ENCODE results near the gene PJA2. TPM values are rescaled to one million over a fixed set of nuclear protein-coding genes. Genes with fewer than 3 reads are reported as not detected.

The PJA2 gene
- polyA plus RNA-seq, 3 donors = 36.2 to 74.1 (median 49.7) TPM

DNA sequence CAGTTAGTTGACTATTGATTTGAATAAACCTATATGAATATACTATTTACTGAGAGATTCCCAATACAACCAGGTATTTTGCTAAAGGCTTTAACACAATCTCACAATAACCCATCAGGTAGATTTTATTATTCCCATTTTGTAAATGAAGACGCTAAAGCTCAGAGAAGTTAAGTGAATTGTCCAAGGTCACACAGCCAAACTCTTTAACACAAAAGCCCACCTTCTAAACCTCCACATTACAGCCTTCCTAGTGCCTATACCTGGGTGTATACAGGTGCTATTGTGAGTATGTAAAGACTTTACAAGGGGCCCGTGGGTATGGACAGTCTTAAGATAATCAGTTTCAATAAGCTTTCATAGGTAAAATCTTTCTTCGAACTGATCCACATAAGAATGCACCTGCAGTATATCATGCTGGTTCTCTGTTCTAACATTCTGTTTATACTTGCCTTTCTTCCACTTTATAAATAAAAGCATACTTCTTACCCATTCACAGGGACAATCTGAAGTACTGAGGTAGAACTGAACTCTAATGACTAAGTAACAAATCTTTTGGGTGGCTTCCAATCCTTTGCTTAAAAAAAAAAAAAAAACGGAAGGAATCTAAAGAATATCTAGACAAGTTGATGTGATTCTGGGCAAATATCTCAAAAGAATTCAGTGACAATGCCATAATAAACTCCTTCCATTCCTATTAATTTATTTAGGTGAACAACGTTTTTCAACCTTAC, 59.1 kb downstream of the PJA2 start:
- no CpG with 5 or more reads among the region's 5 CpGs for WGBS (ENCODE audit: insufficient coverage)
- H3K27me3 Mint-ChIP-seq (ENCODE audit: low read depth in 3 of 3) = no peaks in the 10 kb centered on the region

GRCh38 chr5:109349388-109349787, 60.4 kb downstream of the PJA2 start:
- peaks cover 54 to 63% of the 10 kb centered on the region in 2 donors for H3K36me3 Mint-ChIP-seq
- Histone ChIP-seq H3K9ac (ENCODE audit: insufficient read depth, low read length, poor library complexity, severe bottlenecking) (no peak overlapping the region), H3K4me1 (ENCODE audit: control insufficient read depth in 1 of 2, insufficient read depth in 2 of 2, low read length in 2 of 2) (no peaks in the 10 kb centered on the region), H2AFZ (ENCODE audit: insufficient read depth, low read depth, low read length, poor library complexity, severe bottlenecking) (no peak overlapping the region), H3K9me3 (replicated peaks in 1 of 2; ENCODE audit: control insufficient read depth in 1 of 2, insufficient read depth in 1 of 2, low read length in 2 of 2) (no peaks in the 10 kb centered on the region), H3K27me3 (ENCODE audit: control insufficient read depth in 2 of 2, insufficient read depth in 2 of 2, low read length in 2 of 2) (no peaks in the 10 kb centered on the region), H3K36me3 (replicated peaks in 1 of 2; ENCODE audit: control insufficient read depth in 1 of 2, insufficient read depth in 2 of 2, low read length in 2 of 2) (peaks cover 52 to 79% of the 10 kb centered on the region in 2 donors), H4K20me1 (ENCODE audit: insufficient read depth, low read length) (peaks cover 62% of the 10 kb centered on the region), H3K79me2 (ENCODE audit: insufficient read depth, low read length) (peaks cover 3% of the 10 kb centered on the region), H3K4me3 (replicated peaks in 1 of 3; ENCODE audit: low read depth in 2 of 3, low read length in 3 of 3) (no peak overlapping the region), H3K27ac (ENCODE audit: low read depth in 1 of 2, low read length in 2 of 2) (peak overlapping the region in 1 of 2 donors; percentile 31), H3K4me2 (replicated peaks; ENCODE audit: extremely low read depth, low read length, poor library complexity, severe bottlenecking) (no peak overlapping the region)
- H3K4me3 Mint-ChIP-seq = no peak overlapping the region
- intact Hi-C loops (cut with micrococcal nuclease) = no loop called here
- DNase-seq = no peak
- H3K27ac Mint-ChIP-seq = no peak overlapping the region
- 87% methylated on average over 1 of the region's 2 CpGs for WGBS (ENCODE audit: insufficient coverage)
- no peak for TF ChIP-seq CTCF (IDR thresholded peaks at IDR 0.05)
- H3K27me3 Mint-ChIP-seq (ENCODE audit: low read depth in 3 of 3) = no peaks in the 10 kb centered on the region
- H3K4me1 Mint-ChIP-seq = no peaks in the 10 kb centered on the region
- no peaks in the 10 kb centered on the region for H3K9me3 Mint-ChIP-seq

More for the DNA sequence above, 59.1 kb downstream of the PJA2 start:
- Histone ChIP-seq H2AFZ (ENCODE audit: insufficient read depth, low read depth, low read length, poor library complexity, severe bottlenecking) (no peak overlapping the region), H3K27me3 (ENCODE audit: control insufficient read depth in 2 of 2, insufficient read depth in 2 of 2, low read length in 2 of 2) (no peaks in the 10 kb centered on the region), H3K36me3 (replicated peaks in 1 of 2; ENCODE audit: control insufficient read depth in 1 of 2, insufficient read depth in 2 of 2, low read length in 2 of 2) (peaks cover 49 to 77% of the 10 kb centered on the region in 2 donors), H3K79me2 (ENCODE audit: insufficient read depth, low read length) (peaks cover 3% of the 10 kb centered on the region), H4K20me1 (ENCODE audit: insufficient read depth, low read length) (peaks cover 61% of the 10 kb centered on the region), H3K4me2 (replicated peaks; ENCODE audit: extremely low read depth, low read length, poor library complexity, severe bottlenecking) (no peak overlapping the region), H3K9me3 (replicated peaks in 1 of 2; ENCODE audit: control insufficient read depth in 1 of 2, insufficient read depth in 1 of 2, low read length in 2 of 2) (no peaks in the 10 kb centered on the region), H3K27ac (ENCODE audit: low read depth in 1 of 2, low read length in 2 of 2) (no peak overlapping the region), H3K4me3 (replicated peaks in 1 of 3; ENCODE audit: low read depth in 2 of 3, low read length in 3 of 3) (no peak overlapping the region), H3K9ac (ENCODE audit: insufficient read depth, low read length, poor library complexity, severe bottlenecking) (no peak overlapping the region), H3K4me1 (ENCODE audit: control insufficient read depth in 1 of 2, insufficient read depth in 2 of 2, low read length in 2 of 2) (no peaks in the 10 kb centered on the region)
- Mint-ChIP-seq H3K4me3 (no peak overlapping the region), H3K4me1 (no peaks in the 10 kb centered on the region), H3K36me3 (peaks cover 53 to 59% of the 10 kb centered on the region in 2 donors), H3K27ac (peak overlapping the region in 1 of 7 donors; percentile 7), H3K9me3 (no peaks in the 10 kb centered on the region)
- DNase-seq = no peak
- intact Hi-C loops (cut with micrococcal nuclease) = no loop called here
- no peak for TF ChIP-seq CTCF (IDR thresholded peaks at IDR 0.05)

Data from CD14-positive monocyte (primary cell).